ENCODE measurements around the gene FAIM2. TPM values are rescaled to one million over a fixed set of nuclear protein-coding genes. Genes with fewer than 3 reads are reported as not detected.

The FAIM2 gene
- total RNA-seq, 1 experiment from 2014 or later: 0.49 TPM

- no TSS peak for BruUV-seq (replicated peaks)
- no peak overlapping the region for H3K4me3 ChIP-seq (ENCODE audit: low read depth in 2 of 2, low read length in 2 of 2)
- intact Hi-C loops (cut with micrococcal nuclease; ENCODE audit: unreplicated experiment): loop anchor here (5.0 to 10.0 kb wide), 2 partner anchors 82 to 190 kb away; partner anchors contain the start of gene ASIC1
- DNase-seq (ENCODE audit: low read depth, low spot score): no peak
- TF ChIP-seq SIN3A (IDR thresholded peaks at IDR 0.05; ENCODE audit: borderline replicate concordance, insufficient read depth, low read depth, low read length): no peak
- no peak for TF ChIP-seq CTCF (IDR thresholded peaks at IDR 0.05)
- TF ChIP-seq REST (IDR thresholded peaks at IDR 0.05; ENCODE audit: insufficient read depth in 1 of 2, low read depth in 2 of 2, low read length in 1 of 2): no peak
- TF ChIP-seq TCF7L2 (IDR thresholded peaks at IDR 0.05; ENCODE audit: low read depth, low read length): no peak
- TF ChIP-seq POLR2AphosphoS5 (IDR thresholded peaks at IDR 0.05; ENCODE audit: low read depth, low read length): no peak
- H3K4me1 ChIP-seq (ENCODE audit: control insufficient read depth, insufficient read depth, low read length): peaks cover 28% of the 10 kb centered on the region
- H3K9me3 ChIP-seq (ENCODE audit: control insufficient read depth, insufficient read depth, low read depth, low read length): no peaks in the 10 kb centered on the region
- H3K36me3 ChIP-seq (ENCODE audit: control insufficient read depth, insufficient read depth, low read length): no peaks in the 10 kb centered on the region
- no peak for ATAC-seq
- no peak overlapping the region for H3K27ac ChIP-seq (ENCODE audit: low read length)
- ChIA-PET CTCF (interaction anchor here (0.7 to 1.3 kb wide), 2 partner anchors 191 to 206 kb away, joined by 3 to 4 read pairs; no protein-coding TSS in a partner anchor), POLR2A (interaction anchor here (0.5 to 0.6 kb wide), 2 partner anchors 588 to 1322 kb away, joined by 3 read pairs; no protein-coding TSS in a partner anchor)
- in situ Hi-C loops (cut with HindIII; ENCODE audit: low pct_unique_long_range_greater_than_20kb, low sequenced_read_pairs): no loop called here
- H3K27me3 ChIP-seq (ENCODE audit: control insufficient read depth, insufficient read depth, low read length): no peaks in the 10 kb centered on the region
Observed at GRCh38 chr12:49865109-49865781, 38.5 kb downstream of the FAIM2 start.

- Histone ChIP-seq H3K9me3 (ENCODE audit: control insufficient read depth, insufficient read depth, low read depth, low read length) (no peaks in the 10 kb centered on the region), H3K36me3 (ENCODE audit: control insufficient read depth, insufficient read depth, low read length) (no peaks in the 10 kb centered on the region), H3K27me3 (ENCODE audit: control insufficient read depth, insufficient read depth, low read length) (no peaks in the 10 kb centered on the region), H3K4me3 (ENCODE audit: low read depth in 2 of 2, low read length in 2 of 2) (no peak overlapping the region), H3K27ac (ENCODE audit: low read length) (no peak overlapping the region), H3K4me1 (ENCODE audit: control insufficient read depth, insufficient read depth, low read length) (peaks cover 23% of the 10 kb centered on the region)
- no TSS peak for BruUV-seq (replicated peaks)
- intact Hi-C loops (cut with micrococcal nuclease; ENCODE audit: unreplicated experiment): loop anchor here (5.0 to 10.0 kb wide), 2 partner anchors 83 to 190 kb away; partner anchors contain the start of gene ASIC1
- DNase-seq (ENCODE audit: low read depth, low spot score) (no peak), ATAC-seq (no peak)
- in situ Hi-C loops (cut with HindIII; ENCODE audit: low pct_unique_long_range_greater_than_20kb, low sequenced_read_pairs): no loop called here
- POLR2A ChIA-PET: interaction anchor here (0.6 kb wide), 1 partner anchor 1322 kb away, joined by 3 read pairs; no protein-coding TSS in a partner anchor
- no peak for TF ChIP-seq POLR2AphosphoS5 (IDR thresholded peaks at IDR 0.05; ENCODE audit: low read depth, low read length)
- TF ChIP-seq TCF7L2 (IDR thresholded peaks at IDR 0.05; ENCODE audit: low read depth, low read length): no peak
- no peak for TF ChIP-seq SIN3A (IDR thresholded peaks at IDR 0.05; ENCODE audit: borderline replicate concordance, insufficient read depth, low read depth, low read length)
- no peak for TF ChIP-seq CTCF (IDR thresholded peaks at IDR 0.05)
- no peak for TF ChIP-seq REST (IDR thresholded peaks at IDR 0.05; ENCODE audit: insufficient read depth in 1 of 2, low read depth in 2 of 2, low read length in 1 of 2)
- CTCF ChIA-PET: interaction anchor here (0.7 kb wide), 1 partner anchor 206 kb away, joined by 4 read pairs; no protein-coding TSS in a partner anchor
Observed at GRCh38 chr12:49864798-49865090, 39.0 kb downstream of the FAIM2 start.

Data from Panc1 (cell line).